WTC11 (cell line): ENCODE data around the gene RHOB. TPM values are rescaled to one million over a fixed set of nuclear protein-coding genes. Genes with fewer than 3 reads are reported as not detected.
A peak's percentile ranks its signal among the peaks of the same experiment; 100 is the strongest.

Experiments
- ATAC-seq: fragments of 200-7000 bp; cut with Tn5 transposase; 2 replicates; pipeline ENCODE4 v1.10.0; 2021; ENCODE audit warnings: mild to moderate bottlenecking, moderate library complexity
- Bru-seq: library from RNA; stranded (reverse); fragments of 400-500 nt; gene quantifications from one replicate; lab custom pipeline; 2021; lab: Mats Ljungman, UMichigan
- CTCF ChIA-PET: fragments of 300-600 bp; sonication (Branson Sonifier 250); formaldehyde crosslinking; loops from one replicate; lab custom pipeline; 2021; ENCODE audit warnings: antibody characterized with exemption; lab: Charles Lee
- POLR2A ChIA-PET: fragments of 350-600 bp; sonication (Branson Sonifier 250); formaldehyde crosslinking; loops from one replicate; lab custom pipeline; 2021; ENCODE audit warnings: antibody characterized with exemption; lab: Charles Lee
- DNase-seq: peaks from one replicate; pipeline ENCODE4 v3.0.0; 2021; ENCODE audit warnings: low spot score
- H3K27ac Mint-ChIP-seq: 2 replicates; pipeline ENCODE4 v1.8.0; 2021; ENCODE audit warnings: mixed read lengths
- H3K27me3 Mint-ChIP-seq: 2 replicates; pipeline ENCODE4 v1.8.0; 2021; ENCODE audit warnings: low read depth, mild to moderate bottlenecking, moderate library complexity, mixed read lengths
- H3K36me3 Mint-ChIP-seq: 2 replicates; pipeline ENCODE4 v1.8.0; 2021; ENCODE audit warnings: mixed read lengths
- H3K4me1 Mint-ChIP-seq: 2 replicates; pipeline ENCODE4 v1.8.0; 2022; ENCODE audit warnings: mixed read lengths
- H3K4me3 Mint-ChIP-seq: 2 replicates; pipeline ENCODE4 v1.8.0; 2021; ENCODE audit warnings: mild to moderate bottlenecking, moderate library complexity, mixed read lengths
- H3K9me3 Mint-ChIP-seq: 2 replicates; pipeline ENCODE4 v1.8.0; 2021; ENCODE audit warnings: mixed read lengths
- ATF1 ChIP-seq: sonication (generic); formaldehyde crosslinking; IDR thresholded peaks from 2 replicates; pipeline ENCODE4 v1.8.1; 2023; ENCODE audit warnings: mild to moderate bottlenecking, moderate library complexity, missing genetic modification reagents
- CBFB ChIP-seq: sonication (generic); formaldehyde crosslinking; IDR thresholded peaks from 2 replicates; pipeline ENCODE4 v1.8.1; 2022; ENCODE audit warnings: mild to moderate bottlenecking, low read depth, missing genetic modification reagents
- ESRRA ChIP-seq: sonication (generic); formaldehyde crosslinking; IDR thresholded peaks from 2 replicates; pipeline ENCODE4 v1.8.1; 2022; ENCODE audit warnings: mild to moderate bottlenecking, missing genetic modification reagents, borderline replicate concordance
- ETV6 ChIP-seq: sonication (generic); formaldehyde crosslinking; IDR thresholded peaks from 2 replicates; pipeline ENCODE4 v1.8.1; 2022; ENCODE audit warnings: mild to moderate bottlenecking, missing genetic modification reagents
- FOXK1 ChIP-seq: sonication (generic); formaldehyde crosslinking; IDR thresholded peaks from 2 replicates; pipeline ENCODE4 v1.8.0; 2022; ENCODE audit warnings: mild to moderate bottlenecking, moderate library complexity, missing genetic modification reagents
- GABPB1 ChIP-seq: sonication (generic); formaldehyde crosslinking; IDR thresholded peaks from 2 replicates; pipeline ENCODE4 v1.8.1; 2023; ENCODE audit warnings: mild to moderate bottlenecking, missing genetic modification reagents
- HMGA2 ChIP-seq: fragments of 250-450 bp; sonication (Bioruptor Pico); IDR thresholded peaks from 2 replicates; pipeline ENCODE4 v1.4.0; 2021; ENCODE audit warnings: mild to moderate bottlenecking, moderate library complexity
- HMGXB4 ChIP-seq: sonication (generic); formaldehyde crosslinking; IDR thresholded peaks from 2 replicates; pipeline ENCODE4 v1.8.1; 2023; ENCODE audit warnings: mild to moderate bottlenecking, moderate library complexity, missing genetic modification reagents
- MXD4 ChIP-seq: fragments of 250-450 bp; sonication (Bioruptor Pico); IDR thresholded peaks from 2 replicates; pipeline ENCODE4 v1.8.0; 2021; ENCODE audit warnings: mild to moderate bottlenecking, moderate library complexity, borderline replicate concordance
- NFYB ChIP-seq: sonication (generic); formaldehyde crosslinking; conservative IDR thresholded peaks from 2 replicates; pipeline ENCODE4 v1.8.0; 2022; ENCODE audit warnings: low read depth, missing genetic modification reagents
- NR3C1 ChIP-seq: sonication (generic); formaldehyde crosslinking; conservative IDR thresholded peaks from 2 replicates; pipeline ENCODE4 v1.8.1; 2023; ENCODE audit warnings: low read depth, mild to moderate bottlenecking, missing genetic modification reagents
- PREB ChIP-seq: sonication (generic); formaldehyde crosslinking; IDR thresholded peaks from 2 replicates; pipeline ENCODE4 v1.8.1; 2022; ENCODE audit warnings: mild to moderate bottlenecking, missing genetic modification reagents, moderate library complexity, borderline replicate concordance
- SP1 ChIP-seq: sonication (generic); formaldehyde crosslinking; conservative IDR thresholded peaks from 2 replicates; pipeline ENCODE4 v1.8.1; 2022; ENCODE audit warnings: missing genetic modification reagents
- TP53 ChIP-seq: sonication (generic); formaldehyde crosslinking; IDR thresholded peaks from 2 replicates; pipeline ENCODE4 v1.8.1; 2023; ENCODE audit warnings: mild to moderate bottlenecking, missing genetic modification reagents
- ZBTB21 ChIP-seq: sonication (generic); formaldehyde crosslinking; IDR thresholded peaks from 2 replicates; pipeline ENCODE4 v1.8.1; 2023; ENCODE audit warnings: mild to moderate bottlenecking, missing genetic modification reagents, borderline replicate concordance
- long read RNA-seq, 3 experiments: library from RNA in 1 of 3; library from capped mRNA in 1 of 3; library from polyadenylated mRNA in 1 of 3; unstranded in 2 of 3; stranded (forward) in 1 of 3; transcript quantifications; one replicate each; pipeline ENCODE4 v2.0.0, GENCODE V29; 2021
- total RNA-seq: library from RNA; stranded (reverse); gene quantifications from 3 replicates; pipeline ENCODE4 v1.2.3, GENCODE V29; 2021
- TF ChIP-seq, protein P1 (sequence below): sonication (generic); formaldehyde crosslinking; IDR thresholded peaks from 2 replicates; pipeline ENCODE4 v1.8.0; 2022; ENCODE audit warnings: missing genetic modification reagents
- TF ChIP-seq, protein P2 (sequence below): sonication (generic); formaldehyde crosslinking; IDR thresholded peaks from 2 replicates; pipeline ENCODE4 v1.8.1; 2023; ENCODE audit warnings: mild to moderate bottlenecking, missing genetic modification reagents, borderline replicate concordance

The RHOB gene
- 20.4 to 23.2 TPM (median 22.7 TPM) in 3 replicates for total RNA-seq
- Bru-seq, nascent RNA, result percentile 94 among the genes with signal in this experiment
- long read RNA-seq, experiment 1, transcript RHOB-201 (1 exons, 2,372 nt), result major isoform, 16 of 16 reads
- long read RNA-seq, experiment 1, partial matches to known transcripts, result 0 of 16 reads
- long read RNA-seq, experiment 1, other reads (novel, unspliced or antisense), result 0 of 16 reads
- long read RNA-seq, experiment 2, transcript RHOB-201 (1 exons, 2,372 nt), result major isoform, 20 of 20 reads
- long read RNA-seq, experiment 2, partial matches to known transcripts, result 0 of 20 reads
- long read RNA-seq, experiment 2, other reads (novel, unspliced or antisense), result 0 of 20 reads
- long read RNA-seq, experiment 3, result 0 reads

DNA sequence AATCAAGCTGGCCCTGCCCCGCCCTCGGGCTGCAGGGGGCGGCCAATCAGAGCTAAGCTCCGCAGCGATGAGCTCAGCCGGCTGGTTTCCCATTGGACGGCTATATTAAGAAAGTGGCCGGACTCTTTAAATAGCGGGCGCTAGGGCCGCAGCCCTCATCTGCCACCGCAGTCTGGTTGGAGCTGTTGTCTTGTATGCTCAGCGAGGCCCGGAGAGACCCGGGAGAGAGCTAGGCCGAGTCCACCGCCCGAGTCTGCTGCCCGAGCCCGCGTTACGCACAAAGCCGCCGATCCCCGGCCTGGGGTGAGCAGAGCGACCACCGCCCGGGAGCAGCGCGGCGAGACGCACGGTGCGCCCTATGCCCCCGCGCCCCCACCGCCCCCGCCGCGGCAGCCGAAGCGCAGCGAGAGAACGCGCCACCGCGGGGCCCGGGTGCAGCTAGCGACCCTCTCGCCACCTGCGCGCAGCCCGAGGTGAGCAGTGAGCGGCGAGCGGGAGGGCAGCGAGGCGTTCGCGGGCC is at the start of gene RHOB:
Gene RHOB (plus strand): TSS at position 158 of the 520 bp plus-strand sequence. CDS start 392 bp downstream, outside the sequence.
- POLR2A ChIA-PET, result interaction anchor here (0.6 to 3.4 kb wide), 67 partner anchors 10 to 376 kb away, joined by 3 to 42 read pairs (median 5); partner anchors contain the start of genes GDF7, HS1BP3, LDAH and SDC1
- TF ChIP-seq ZBTB21 (CRISPR knock-in tag) (peak; percentile 53; the same call in 1 of the 2 replicates), ETV6 (peak; percentile 83), GABPB1 (CRISPR knock-in tag) (peak; percentile 65), HMGA2 (CRISPR knock-in tag) (no peak), NFYB (CRISPR knock-in tag) (peak; percentile 76), HMGXB4 (CRISPR knock-in tag) (peak; percentile 14; the same call in 1 of the 2 replicates), CBFB (0 out of 2 replicates have a peak, but pooled peaks have one; percentile 51), MXD4 (CRISPR knock-in tag) (no peak), ATF1 (CRISPR knock-in tag) (no peak), FOXK1 (CRISPR knock-in tag) (peak; percentile 30), ESRRA (0 out of 2 replicates have a peak, but pooled peaks have one; percentile 51), SP1 (CRISPR knock-in tag) (peak; percentile 49; the same call in 1 of the 2 replicates), TP53 (0 out of 2 replicates have a peak, but pooled peaks have one; percentile 64), PREB (CRISPR knock-in tag) (no peak; the same call in 1 of the 2 replicates), NR3C1 (CRISPR knock-in tag) (0 out of 2 replicates have a peak, but pooled peaks have one; percentile 85)
- TF ChIP-seq, protein P1, sequence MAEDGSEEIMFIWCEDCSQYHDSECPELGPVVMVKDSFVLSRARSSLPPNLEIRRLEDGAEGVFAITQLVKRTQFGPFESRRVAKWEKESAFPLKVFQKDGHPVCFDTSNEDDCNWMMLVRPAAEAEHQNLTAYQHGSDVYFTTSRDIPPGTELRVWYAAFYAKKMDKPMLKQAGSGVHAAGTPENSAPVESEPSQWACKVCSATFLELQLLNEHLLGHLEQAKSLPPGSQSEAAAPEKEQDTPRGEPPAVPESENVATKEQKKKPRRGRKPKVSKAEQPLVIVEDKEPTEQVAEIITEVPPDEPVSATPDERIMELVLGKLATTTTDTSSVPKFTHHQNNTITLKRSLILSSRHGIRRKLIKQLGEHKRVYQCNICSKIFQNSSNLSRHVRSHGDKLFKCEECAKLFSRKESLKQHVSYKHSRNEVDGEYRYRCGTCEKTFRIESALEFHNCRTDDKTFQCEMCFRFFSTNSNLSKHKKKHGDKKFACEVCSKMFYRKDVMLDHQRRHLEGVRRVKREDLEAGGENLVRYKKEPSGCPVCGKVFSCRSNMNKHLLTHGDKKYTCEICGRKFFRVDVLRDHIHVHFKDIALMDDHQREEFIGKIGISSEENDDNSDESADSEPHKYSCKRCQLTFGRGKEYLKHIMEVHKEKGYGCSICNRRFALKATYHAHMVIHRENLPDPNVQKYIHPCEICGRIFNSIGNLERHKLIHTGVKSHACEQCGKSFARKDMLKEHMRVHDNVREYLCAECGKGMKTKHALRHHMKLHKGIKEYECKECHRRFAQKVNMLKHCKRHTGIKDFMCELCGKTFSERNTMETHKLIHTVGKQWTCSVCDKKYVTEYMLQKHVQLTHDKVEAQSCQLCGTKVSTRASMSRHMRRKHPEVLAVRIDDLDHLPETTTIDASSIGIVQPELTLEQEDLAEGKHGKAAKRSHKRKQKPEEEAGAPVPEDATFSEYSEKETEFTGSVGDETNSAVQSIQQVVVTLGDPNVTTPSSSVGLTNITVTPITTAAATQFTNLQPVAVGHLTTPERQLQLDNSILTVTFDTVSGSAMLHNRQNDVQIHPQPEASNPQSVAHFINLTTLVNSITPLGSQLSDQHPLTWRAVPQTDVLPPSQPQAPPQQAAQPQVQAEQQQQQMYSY (CRISPR knock-in tag), result peak; percentile 23; the same call in 1 of the 2 replicates
- TF ChIP-seq, protein P2, sequence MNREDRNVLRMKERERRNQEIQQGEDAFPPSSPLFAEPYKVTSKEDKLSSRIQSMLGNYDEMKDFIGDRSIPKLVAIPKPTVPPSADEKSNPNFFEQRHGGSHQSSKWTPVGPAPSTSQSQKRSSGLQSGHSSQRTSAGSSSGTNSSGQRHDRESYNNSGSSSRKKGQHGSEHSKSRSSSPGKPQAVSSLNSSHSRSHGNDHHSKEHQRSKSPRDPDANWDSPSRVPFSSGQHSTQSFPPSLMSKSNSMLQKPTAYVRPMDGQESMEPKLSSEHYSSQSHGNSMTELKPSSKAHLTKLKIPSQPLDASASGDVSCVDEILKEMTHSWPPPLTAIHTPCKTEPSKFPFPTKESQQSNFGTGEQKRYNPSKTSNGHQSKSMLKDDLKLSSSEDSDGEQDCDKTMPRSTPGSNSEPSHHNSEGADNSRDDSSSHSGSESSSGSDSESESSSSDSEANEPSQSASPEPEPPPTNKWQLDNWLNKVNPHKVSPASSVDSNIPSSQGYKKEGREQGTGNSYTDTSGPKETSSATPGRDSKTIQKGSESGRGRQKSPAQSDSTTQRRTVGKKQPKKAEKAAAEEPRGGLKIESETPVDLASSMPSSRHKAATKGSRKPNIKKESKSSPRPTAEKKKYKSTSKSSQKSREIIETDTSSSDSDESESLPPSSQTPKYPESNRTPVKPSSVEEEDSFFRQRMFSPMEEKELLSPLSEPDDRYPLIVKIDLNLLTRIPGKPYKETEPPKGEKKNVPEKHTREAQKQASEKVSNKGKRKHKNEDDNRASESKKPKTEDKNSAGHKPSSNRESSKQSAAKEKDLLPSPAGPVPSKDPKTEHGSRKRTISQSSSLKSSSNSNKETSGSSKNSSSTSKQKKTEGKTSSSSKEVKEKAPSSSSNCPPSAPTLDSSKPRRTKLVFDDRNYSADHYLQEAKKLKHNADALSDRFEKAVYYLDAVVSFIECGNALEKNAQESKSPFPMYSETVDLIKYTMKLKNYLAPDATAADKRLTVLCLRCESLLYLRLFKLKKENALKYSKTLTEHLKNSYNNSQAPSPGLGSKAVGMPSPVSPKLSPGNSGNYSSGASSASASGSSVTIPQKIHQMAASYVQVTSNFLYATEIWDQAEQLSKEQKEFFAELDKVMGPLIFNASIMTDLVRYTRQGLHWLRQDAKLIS (CRISPR knock-in tag), result no peak
- Mint-ChIP-seq H3K9me3 (no peaks in the 10 kb centered on the region), H3K27me3 (peaks cover 60% of the 10 kb centered on the region), H3K4me3 (peak within 1 kb of the TSS; percentile 82), H3K4me1 (peaks cover 35% of the 10 kb centered on the region), H3K36me3 (no peaks in the 10 kb centered on the region), H3K27ac (no peak within 1 kb of the TSS)
- CTCF ChIA-PET, result interaction anchor here (0.6 to 4.8 kb wide), 29 partner anchors 14 to 341 kb away, joined by 3 to 118 read pairs (median 5); partner anchors contain the start of genes GDF7, HS1BP3 and SDC1
- ATAC-seq, result peak; percentile 81
- DNase-seq, result peak; percentile 95
